CD1c-positive myeloid dendritic cell (primary cell): Measurements from ENCODE around the gene SLC38A2.
"Not testable (repeated sequence)": the region's sequence is repeated elsewhere in the genome, so short reads cannot be mapped to it uniquely, and the experiment has no call there.

Source experiments
- DNase-seq: peaks from one replicate; pipeline ENCODE4 v3.0.0-alpha.2; 2016; ENCODE audit errors: extremely low spot score

Gene SLC38A2

DNA sequence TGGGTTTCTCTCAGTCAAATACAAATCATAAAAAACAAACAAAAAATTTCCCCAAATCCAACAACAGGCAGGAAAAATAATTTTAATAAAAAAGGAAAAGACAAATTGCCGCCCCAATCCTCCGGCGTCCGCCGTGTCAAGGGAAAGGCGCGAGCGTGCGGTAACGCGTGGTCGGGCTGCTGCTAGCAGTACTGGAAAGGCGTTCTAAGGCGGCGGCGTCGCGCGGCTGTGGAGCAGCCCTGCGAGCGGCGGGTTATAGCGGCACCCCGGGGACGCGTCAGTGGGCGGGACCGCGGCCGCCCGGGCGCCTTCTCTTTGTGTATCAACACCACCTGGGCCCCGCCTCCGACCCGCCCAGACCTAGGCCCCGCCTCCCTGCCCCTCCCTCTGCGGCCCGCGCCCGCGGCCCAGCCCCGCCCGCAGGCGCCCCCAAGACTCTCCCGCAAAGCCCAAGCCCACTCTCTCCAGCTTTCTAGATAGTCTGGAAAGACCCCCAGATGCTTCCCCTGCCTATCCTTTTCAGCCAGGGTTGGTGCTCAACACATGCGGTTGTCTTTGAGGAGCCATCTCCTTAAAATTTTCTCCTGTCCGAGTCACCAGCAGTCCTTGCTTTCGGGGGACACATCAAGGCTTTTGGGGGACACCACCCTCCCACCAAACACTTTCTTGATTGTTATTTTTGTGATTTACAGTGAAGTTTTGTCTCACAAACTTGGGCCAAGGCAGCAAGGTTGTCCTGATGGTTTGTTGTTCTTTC is at the start of gene SLC38A2:
SLC38A2 (minus strand) TSS at position 230 of the 757 bp plus-strand sequence. CDS start 1,480 bp downstream, outside the sequence.
- DNase-seq = peak; percentile 97

DNA sequence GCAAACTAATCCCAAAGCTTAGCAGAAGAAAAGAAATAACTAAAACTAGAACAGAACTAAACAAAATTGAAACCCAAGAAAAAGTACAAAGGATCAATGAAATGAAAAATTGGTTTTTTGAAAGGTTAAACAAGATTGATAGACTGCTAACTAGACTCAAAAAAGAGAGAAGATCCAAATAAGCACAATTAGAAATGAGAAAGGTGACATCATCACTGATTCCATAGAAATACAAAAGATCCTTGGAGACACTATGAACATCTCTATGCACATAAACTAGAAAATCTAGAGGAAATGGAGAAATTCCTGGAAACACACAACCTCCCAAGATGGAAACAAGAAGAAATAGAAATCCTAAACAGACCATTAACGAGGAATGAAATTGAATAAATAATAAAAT is 47.1 kb upstream of the SLC38A2 start:
- DNase-seq = no peak

DNA sequence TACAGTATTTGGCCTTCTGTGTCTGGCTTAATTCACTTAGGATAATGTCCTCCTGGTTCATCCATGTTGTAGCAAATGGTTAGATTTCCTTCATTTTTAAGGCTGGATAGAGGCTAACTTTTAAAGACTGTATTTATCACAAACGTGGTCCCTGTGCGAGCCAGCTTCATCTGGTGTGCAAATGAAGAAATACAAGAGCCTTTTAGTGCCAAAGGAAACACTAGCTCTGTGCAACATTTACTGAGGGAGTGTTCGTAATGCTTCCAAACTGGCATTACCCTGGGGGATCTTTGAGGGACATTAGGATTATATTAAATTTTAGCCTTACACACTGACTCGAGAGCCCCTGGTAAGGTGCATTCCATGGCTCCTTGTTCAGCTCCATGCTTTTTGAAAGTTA is 43.0 kb upstream of the SLC38A2 start:
- no peak for DNase-seq

DNA sequence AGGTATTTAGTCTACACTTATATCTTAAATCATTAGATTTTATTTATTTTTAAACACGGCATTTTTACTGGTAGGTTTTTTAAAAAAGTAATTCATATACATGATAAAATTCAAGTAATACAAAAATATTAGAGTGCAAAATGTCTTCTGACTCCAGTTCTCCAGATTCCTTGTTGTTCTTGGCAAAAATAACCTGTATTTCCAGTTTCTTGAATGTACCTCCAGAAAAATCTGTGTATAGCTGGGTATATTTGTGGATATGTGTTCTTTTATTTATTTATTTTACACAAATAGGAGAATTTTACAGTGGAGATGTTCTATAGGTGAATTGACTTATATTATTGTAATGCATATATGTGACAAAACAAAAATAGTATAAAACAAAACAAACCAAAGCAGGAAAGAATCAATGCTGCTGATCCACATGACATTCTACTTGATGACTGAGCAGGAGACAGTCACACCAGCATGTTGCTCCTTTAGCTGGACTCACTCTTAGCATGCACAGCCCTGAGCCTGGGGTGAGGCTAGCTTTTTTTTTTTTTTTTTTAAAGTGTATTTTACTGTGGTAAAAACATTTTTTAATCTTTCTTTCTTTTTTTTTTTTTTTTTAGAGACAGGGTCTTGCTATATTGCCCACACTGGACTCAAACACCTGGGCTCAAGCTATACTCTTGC is 42.2 kb upstream of the SLC38A2 start:
- DNase-seq = no peak

DNA sequence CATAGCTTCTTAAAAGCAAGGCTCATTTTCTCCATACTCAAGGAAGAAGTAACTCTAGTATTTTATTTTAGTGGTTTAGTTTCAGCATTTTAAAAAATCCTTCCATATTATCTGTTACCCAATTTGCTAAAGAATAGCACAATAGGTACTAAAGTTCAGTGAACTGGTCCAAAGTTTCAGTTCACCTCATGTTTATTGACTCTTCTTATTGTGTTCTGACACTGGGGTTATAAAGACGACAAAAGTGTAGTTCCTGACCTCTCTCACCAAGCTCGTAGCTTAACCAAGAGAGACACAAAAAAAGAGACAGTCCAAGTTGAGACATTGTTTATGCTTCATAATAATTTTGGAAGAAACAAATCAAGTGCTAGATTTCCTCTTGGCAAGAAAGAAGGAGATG is 40.8 kb upstream of the SLC38A2 start:
- no peak for DNase-seq

DNA sequence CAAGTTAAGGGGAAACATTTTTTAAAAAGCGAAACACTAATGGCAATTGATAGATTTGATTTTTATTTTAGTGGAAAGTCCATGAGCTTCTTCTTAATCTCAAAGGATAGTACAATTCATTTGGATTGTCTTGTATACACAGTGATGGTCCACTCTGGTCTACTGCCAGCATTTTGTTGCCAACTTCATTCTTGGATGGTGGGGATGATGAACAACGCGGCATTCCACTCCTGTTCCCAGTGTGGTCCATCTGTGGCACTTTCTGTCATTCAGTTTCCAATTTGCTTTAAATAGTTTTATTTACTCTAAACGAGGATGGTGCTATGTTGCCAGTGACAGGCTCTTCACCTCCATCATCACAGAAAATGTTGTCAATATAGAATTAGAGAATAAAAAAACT is 40.3 kb upstream of the SLC38A2 start:
- DNase-seq = no peak

DNA sequence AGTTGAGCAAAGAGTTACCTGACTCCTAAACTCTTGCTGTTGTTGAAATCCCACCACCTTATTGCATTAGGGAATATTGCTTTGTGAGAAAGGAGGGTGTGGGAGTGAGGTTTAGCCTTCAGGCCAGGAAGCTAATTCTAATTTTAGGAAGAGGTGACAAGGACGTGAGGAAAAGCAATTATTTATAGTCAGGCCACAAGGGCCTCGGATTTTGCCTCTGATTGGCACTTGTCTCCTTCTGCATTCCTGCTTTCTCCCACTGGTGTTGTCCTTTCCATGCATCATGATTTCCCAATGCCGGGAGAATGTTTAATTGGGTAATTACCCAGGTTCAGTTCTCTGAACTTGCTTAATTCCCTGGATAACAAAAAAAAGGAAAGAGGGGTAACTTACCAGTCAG is 37.9 kb upstream of the SLC38A2 start:
- DNase-seq = no peak

DNA sequence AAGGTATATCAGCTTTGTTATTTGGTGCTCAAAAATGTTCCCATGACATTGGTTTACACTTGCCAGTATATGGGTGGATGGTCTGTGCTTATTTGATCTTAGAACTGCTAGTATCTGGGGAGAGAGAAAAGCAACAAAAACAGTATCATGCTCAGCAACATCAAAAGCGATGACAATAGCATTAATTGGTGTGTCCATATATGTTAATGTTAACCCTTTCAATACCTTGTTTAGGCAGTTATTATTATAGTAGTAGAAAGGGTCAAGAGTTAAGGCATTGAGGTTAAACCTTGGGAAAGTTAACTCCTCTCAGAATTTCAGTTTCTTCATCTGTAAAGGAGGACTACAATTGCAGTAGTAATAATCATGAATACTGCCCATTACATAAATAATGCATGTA is 37.4 kb upstream of the SLC38A2 start:
- no peak for DNase-seq

DNA sequence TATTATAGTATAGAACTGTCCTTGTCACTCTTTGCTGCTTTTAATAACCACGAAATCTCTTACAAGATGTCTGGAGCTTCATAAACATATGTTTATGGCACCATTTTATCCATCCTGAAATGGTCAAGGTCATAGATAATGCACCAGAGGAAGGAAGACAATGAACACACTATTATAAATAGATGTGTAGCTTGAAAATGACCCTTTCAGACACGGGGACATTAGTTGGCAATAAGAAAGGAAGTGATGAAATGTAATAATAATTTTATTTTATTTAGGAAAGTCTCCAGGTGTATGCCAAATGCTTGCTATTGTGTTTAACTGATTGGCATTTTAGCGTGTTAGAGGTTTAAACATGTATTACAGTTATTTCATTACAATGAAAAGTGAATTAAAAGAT is 36.8 kb upstream of the SLC38A2 start:
- no peak for DNase-seq

DNA sequence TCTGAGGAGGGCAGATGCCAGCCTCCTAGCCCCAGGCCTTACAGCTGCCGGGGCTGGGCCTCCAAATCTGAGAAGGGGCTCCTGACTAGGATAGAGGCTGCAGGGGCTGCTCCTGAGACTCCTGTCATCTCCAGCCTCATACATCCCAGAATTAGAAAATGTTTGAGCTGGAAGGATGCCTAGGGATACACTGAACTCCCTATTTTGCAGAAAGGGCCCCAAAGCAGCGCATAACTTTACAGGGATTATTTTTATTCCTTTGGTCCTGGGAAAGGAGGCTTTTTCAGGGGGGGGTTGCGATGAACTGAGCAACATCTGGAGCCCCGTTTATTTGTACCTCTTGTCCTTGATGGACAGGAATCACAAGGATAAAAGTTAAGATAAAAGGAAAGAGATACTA is 35.9 kb upstream of the SLC38A2 start:
- DNase-seq = no peak

DNA sequence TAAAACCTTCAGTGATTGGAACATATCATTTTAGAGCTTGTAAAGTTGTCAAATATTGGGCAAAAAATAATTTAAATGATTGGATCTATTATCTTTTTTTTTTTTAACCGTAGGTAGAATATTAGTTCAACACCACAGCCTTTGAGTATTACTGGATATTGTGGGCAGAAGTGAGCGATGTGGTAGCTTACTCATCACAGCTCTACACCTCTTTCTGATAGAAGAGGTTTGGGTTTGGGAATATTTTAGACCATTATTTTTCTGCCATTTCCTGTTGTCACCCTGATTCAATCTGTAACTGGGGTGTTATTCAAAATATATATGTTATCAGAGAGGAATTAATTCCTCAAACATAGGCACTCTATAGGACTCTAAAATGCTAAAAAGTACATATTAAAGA is 34.8 kb upstream of the SLC38A2 start:
- DNase-seq = no peak

DNA sequence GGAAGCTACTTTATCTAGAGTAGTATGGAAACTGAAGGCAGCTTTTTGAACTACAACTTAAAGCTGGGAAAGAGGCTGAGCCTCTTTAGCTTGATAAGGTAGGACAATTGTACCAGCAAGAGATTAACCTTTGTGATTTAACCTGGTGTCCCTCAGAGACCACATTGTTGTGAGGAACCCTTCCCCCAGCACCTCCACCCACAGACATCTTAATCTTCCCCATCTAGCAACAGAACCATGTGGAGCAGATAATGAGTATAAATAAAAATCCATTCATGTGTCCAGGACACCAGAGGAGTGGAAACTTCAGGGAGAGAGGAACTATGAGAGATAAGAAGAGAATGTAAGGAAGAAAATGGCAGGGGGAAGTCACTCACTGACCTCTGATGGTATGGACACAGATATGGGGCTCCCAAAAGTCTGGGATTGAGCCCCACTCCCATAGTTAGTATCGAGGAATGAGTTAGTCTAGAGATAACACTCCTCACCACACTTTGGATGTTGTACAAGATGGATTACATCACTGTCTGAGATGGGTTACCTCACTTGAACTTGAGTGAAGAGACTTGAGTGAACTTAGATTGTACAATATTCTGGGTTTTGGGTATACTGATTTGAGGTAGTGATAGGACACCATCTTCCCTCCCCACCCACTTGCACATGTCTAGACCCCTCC is 33.9 kb upstream of the SLC38A2 start:
- no peak for DNase-seq

DNA sequence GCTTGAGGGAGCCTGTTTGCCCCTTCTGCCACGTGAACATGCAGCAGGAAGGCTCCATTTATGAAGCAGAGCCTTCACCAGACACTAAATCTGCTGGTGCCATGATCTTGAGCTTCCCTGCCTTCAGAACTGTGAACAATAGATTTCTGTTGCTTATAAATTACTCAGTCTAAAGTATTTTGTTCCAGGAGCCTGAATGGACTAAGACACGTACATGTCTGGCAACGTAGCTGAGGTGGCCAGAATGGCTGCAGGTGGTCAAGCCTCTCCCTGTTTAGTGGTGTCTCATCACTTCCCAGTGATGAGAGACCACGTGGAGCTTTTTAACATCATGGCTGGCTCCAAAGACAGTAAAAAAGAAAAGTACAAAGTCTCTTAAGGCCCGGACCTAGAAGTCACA is 32.2 kb upstream of the SLC38A2 start:
- DNase-seq = no peak

DNA sequence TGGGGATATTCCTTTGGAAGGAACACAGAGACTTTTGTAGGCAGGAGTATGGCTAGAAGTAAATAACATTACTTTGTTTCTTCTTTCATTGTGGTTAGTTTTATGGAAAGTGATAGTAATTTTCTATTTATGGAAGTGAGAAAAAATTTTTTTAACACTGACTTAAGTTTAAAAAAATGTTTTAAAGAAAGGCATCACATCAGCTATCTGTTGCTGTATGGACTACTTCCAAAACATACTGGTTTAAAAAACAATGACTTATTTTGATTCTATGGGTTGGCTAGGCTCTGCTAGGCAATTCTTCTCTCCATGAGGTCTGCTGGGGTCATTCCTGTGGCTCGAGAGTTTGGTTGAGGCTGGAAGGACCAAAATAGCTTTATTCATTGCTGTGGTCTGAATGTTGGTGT is 31.7 kb upstream of the SLC38A2 start:
- DNase-seq = no peak

DNA sequence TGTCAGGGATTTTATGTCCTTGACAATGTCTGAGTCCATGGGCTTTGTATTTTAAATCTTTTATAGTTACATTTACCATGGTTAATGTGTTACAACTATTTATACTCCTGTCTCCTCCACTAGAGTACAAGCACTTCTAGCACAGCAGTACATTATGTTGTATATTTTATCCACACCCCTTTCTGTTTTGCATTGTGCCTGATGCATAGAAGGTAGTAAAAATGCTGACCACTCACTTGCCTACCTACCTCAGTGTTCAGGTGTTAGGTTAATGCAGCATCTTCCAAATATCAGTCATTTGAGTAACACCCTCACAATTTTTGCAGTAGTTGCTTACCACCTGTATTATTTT is 31.1 kb upstream of the SLC38A2 start:
- DNase-seq = no peak

DNA sequence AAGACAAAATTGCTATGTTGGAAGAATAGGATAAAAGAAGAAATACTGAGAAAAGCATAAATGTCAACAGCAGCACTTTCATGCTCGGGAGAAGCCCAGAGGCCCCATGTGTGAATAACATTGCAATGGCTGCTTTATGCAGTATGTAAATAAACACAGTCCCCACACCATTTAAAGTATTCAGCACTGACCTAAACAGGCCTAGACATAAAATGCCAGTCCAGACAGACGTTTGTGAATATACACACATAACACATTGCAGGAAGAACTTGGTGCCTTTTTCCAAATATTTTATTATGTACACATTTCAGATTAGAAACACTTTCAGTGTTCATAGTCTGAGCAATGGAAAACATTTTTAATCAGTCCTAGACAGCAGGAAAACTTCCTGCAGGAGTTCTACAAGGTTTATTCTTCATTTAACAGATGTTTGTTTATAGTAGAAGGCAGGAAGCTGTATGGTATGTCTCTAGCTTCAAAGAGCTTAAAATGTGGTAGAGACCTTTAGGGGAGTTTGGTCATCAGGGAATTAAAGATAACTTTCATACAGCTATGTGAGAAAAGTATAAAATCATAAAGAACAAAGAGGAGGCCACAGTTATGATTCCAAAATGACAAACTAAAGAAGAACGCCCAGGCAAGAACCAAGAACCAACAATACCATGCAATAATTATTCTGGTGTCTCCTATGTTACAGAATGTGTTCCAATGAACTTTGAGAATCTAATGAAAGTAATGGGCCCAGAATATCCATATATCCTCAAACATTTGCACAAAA is 30.6 kb upstream of the SLC38A2 start:
- no peak for DNase-seq

DNA sequence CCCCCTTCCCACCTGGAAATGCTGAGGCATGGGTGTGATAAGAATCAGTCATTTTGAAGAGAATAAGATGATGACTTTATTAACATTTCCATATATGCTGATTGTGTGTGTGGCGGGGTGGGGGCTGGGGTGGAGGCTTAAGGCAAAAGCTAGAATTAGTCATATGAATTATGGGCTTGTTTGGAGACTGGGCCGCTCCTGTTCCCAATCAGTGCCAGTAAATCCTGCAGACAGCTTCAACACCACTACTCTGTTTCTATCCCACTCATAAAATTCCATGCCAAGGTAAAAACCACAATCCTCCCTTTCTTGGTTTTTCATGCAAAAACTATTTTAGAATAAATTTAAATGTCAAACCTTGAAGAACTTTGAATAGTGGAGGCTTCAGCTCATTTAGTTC is 29.9 kb upstream of the SLC38A2 start:
- no peak for DNase-seq

DNA sequence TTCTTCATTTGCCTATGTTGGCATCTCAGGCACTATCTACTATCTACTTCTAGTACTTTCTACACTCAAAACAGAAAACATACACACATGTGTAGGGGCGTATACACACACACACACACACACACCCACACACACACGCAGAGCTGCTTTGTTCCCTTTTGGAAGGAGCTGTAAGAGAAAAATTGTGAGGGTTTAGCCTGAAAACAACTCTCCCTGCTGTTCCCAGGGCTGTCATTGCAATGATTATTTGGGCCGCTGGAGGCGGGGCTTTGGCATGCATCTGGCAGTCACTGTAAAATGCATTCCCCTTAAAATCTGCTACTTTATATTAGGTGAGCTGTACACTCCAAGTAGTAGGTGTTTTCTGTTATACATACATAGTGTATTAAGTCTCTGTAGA is 29.1 kb upstream of the SLC38A2 start:
- peak; percentile 47 for DNase-seq

DNA sequence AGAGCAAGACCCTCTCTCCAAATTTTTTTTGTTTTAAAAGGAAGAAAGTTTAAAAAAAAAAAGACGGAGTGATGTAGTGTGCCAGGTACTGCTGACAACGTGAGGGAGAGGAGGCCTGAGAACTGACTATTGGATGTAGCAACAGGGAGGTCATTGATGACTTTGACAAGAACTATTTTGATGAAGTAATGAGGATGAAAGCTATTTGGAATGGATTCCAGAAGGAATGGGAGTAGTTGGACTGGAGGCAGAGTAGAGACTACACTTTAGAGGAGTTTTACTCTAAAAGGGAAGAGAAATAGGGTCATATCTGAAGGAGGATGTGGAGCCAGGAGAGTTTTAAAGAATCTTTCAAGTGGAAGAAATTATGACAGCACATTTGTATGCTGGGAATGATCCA is 27.8 kb upstream of the SLC38A2 start:
- no peak for DNase-seq

DNA sequence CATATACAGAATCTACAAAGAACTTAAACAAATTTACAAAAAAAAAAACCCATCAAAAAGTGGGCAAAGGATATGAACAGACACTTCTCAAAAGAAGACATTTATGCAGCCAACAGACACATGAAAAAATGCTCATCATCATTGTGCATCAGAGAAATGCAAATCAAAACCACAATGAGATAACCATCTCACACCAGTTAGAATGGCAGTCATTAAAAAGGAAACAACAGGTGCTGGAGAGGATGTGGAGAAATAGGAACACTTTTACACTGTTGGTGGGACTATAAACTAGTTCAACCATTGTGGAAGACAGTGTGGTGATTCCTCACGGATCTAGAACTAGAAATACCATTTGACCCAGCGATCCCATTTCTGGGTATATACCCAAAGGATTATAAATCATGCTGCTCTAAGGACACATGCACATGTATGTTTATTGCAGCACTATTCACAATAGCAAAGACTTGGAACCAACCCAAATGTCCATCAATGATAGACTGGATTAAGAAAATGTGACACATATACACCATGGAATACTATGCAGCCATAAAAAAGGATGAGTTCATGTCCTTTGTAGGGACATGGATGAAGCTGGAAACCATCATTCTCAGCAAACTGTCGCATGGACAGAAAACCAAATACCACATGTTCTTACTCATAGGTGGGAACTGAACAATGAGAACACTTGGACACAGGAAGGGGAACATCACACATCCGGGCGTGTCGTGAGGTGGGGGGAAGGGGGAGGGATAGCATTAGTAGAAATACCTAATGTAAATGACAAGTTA is 27.1 kb upstream of the SLC38A2 start:
- DNase-seq = not testable (repeated sequence)

DNA sequence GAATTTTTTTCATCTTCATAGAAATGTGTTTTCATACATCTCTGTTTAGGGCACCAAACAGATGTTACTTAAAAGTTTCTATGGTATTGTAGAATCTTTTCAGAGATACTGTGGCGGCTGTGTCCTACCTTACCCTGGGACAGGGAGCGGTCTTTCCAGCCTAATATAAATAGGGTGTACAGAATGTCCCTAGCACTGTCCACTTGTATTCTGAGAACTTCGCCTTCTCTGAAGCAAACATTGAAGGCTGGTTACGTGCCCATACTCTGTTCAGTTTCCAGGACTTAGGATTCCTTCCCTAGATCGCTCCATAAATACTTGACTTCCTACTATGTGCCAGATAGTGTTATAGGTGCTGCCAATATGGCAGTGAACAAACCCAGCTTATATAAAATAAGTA is 24.3 kb upstream of the SLC38A2 start:
- no peak for DNase-seq

DNA sequence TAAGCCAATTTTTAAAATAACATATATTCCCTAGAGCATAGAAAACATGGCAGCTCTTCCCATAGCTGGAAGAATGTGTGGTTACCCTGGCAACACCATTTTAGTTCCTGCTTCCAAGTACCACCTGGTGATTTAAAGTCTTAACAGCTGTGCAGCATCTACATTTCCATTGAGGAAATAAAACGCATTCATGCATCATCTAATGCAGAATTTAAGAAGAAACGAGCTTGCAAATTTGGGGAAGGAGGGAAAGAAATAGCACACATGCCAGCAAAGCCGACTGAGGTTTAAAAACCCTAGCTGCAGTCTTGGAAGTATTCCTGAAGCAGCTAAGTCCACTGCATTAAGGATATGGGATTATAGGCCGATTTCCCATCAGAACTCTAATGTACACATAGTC is 22.8 kb upstream of the SLC38A2 start:
- no peak for DNase-seq
